Trophoblast cell (in vitro differentiated cells and primary cell): ENCODE results near the gene SNED1.

Experiments used
- DNase-seq, 2 donors: peaks; one replicate each; pipeline ENCODE4 v3.0.0-alpha.2; 2016
- H2AFZ ChIP-seq: 2 replicates; pipeline ENCODE4 v1.6.1; 2013; ENCODE audit warnings: low read length, moderate library complexity, mild to moderate bottlenecking; ENCODE audit not compliant: insufficient read depth, poor library complexity
- H2AK5ac ChIP-seq: 2 replicates; pipeline ENCODE4 v1.6.1; 2013; ENCODE audit warnings: mild to moderate bottlenecking, low read length
- H2BK120ac ChIP-seq: 2 replicates; pipeline ENCODE4 v1.6.1; 2013; ENCODE audit warnings: low read length, mild to moderate bottlenecking, moderate library complexity; ENCODE audit not compliant: insufficient read depth, poor library complexity
- H2BK12ac ChIP-seq: 2 replicates; pipeline ENCODE4 v1.6.1; 2013; ENCODE audit warnings: mild to moderate bottlenecking, low read length, moderate library complexity
- H2BK5ac ChIP-seq: 2 replicates; pipeline ENCODE4 v1.6.1; 2013; ENCODE audit warnings: low read length, low read depth, moderate library complexity, mild to moderate bottlenecking; ENCODE audit not compliant: poor library complexity
- H3K14ac ChIP-seq: 2 replicates; pipeline ENCODE4 v1.6.1; 2013; ENCODE audit warnings: mild to moderate bottlenecking, low read length
- H3K18ac ChIP-seq: 2 replicates; pipeline ENCODE4 v1.6.1; 2013; ENCODE audit warnings: mild to moderate bottlenecking, low read length
- H3K23ac ChIP-seq: 2 replicates; pipeline ENCODE4 v1.6.1; 2013; ENCODE audit warnings: low read length
- H3K27ac ChIP-seq: 2 replicates; pipeline ENCODE4 v1.5.1; 2013; ENCODE audit warnings: low read depth, mild to moderate bottlenecking, inconsistent platforms, low read length, moderate library complexity
- H3K27me3 ChIP-seq: 2 replicates; pipeline ENCODE4 v1.6.1; 2013; ENCODE audit warnings: inconsistent platforms, mild to moderate bottlenecking, low read length, moderate library complexity; ENCODE audit not compliant: insufficient read depth
- H3K36me3 ChIP-seq, 2 experiments: 1 replicate in 1 of 2; 2 replicates in 1 of 2; pipeline ENCODE4 v1.6.1; 2013; ENCODE audit warnings: low read length in 2 of 2, mild to moderate bottlenecking in 2 of 2, moderate library complexity in 1 of 2; ENCODE audit not compliant: insufficient read depth in 2 of 2, control insufficient read depth in 1 of 2
- H3K4ac ChIP-seq: 2 replicates; pipeline ENCODE4 v1.6.1; 2013; ENCODE audit warnings: low read depth, mild to moderate bottlenecking, low read length, moderate library complexity
- H3K4me1 ChIP-seq, 2 experiments: 1 replicate in 1 of 2; 2 replicates in 1 of 2; pipeline ENCODE4 v1.6.1; 2013; ENCODE audit warnings: low read length in 2 of 2, mild to moderate bottlenecking in 2 of 2, moderate library complexity in 1 of 2; ENCODE audit not compliant: insufficient read depth in 2 of 2, control insufficient read depth in 1 of 2
- H3K4me2 ChIP-seq: 2 replicates; pipeline ENCODE4 v1.6.1; 2013; ENCODE audit warnings: inconsistent platforms, mild to moderate bottlenecking, low read length, moderate library complexity
- H3K4me3 ChIP-seq: 2 replicates; pipeline ENCODE4 v1.5.1; 2013; ENCODE audit warnings: mild to moderate bottlenecking, low read depth, low read length, inconsistent platforms
- H3K79me1 ChIP-seq: one replicate; pipeline ENCODE4 v1.6.1; 2013; ENCODE audit warnings: low read length
- H3K79me2 ChIP-seq: 2 replicates; pipeline ENCODE4 v1.6.1; 2013; ENCODE audit warnings: low read length, mild to moderate bottlenecking; ENCODE audit not compliant: control insufficient read depth, insufficient read depth, poor library complexity
- H3K9ac ChIP-seq: 2 replicates; pipeline ENCODE4 v1.6.1; 2013; ENCODE audit warnings: mild to moderate bottlenecking, low read length
- H3K9me3 ChIP-seq: 2 replicates; pipeline ENCODE4 v1.6.1; 2013; ENCODE audit warnings: low read depth, mild to moderate bottlenecking, control low read depth, inconsistent platforms, low read length; ENCODE audit not compliant: insufficient read depth
- H4K12ac ChIP-seq: 2 replicates; pipeline ENCODE4 v1.6.1; 2013; ENCODE audit warnings: low read depth, mild to moderate bottlenecking, low read length, moderate library complexity
- H4K8ac ChIP-seq: 2 replicates; pipeline ENCODE4 v1.6.1; 2013; ENCODE audit warnings: low read depth, mild to moderate bottlenecking, low read length, moderate library complexity
- H4K91ac ChIP-seq: one replicate; pipeline ENCODE4 v1.6.1; 2013; ENCODE audit warnings: low read depth, mild to moderate bottlenecking, low read length, moderate library complexity
- WGBS: extraction: QIAGEN DNeasy Blood & Tissue Kit; methylation state at CpG from one replicate; pipeline ENCODE4 v1.1.7; 2013; ENCODE audit warnings: missing lambda C conversion rate; ENCODE audit not compliant: insufficient read length, insufficient coverage; ENCODE audit errors: extremely low coverage; 5-methylcytosine and 5-hydroxymethylcytosine counted together

SNED1 gene

DNA sequence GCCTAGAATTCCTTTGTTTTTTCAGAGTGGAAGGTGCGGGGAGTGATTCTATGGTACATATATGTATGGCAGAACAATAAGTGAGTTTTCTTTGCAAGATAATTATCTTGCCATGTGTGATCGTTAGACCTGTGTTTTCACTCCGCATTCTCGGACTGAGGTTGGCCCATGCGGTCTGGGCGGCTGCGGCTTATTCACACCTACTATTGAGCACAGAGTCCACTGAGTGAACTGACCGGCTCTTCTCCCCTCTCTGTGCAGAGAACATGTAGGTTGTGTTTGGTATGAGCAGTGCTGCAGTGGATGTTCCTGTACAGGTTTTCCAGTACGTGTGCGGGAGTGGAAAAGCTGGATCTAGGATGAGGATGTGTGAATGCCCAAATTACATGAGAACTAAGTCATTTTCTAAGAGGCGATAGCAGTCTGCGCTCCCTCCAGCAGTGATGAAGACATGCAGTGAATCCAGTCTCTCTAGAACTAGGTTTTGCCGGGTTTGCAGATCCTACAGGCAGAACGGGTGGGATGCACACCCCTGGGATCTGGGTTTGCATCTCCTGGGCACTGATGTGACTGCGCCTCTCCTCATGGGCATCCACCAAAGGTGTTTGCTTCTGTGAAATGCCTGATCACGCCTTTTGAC, 76.6 kb downstream of the SNED1 start:
- no peaks in the 10 kb centered on the region for H3K79me2 ChIP-seq
- H2AK5ac ChIP-seq = no peak overlapping the region
- no peak overlapping the region for H2BK12ac ChIP-seq
- H2BK120ac ChIP-seq = no peak overlapping the region
- no peak overlapping the region for H4K8ac ChIP-seq
- H3K9ac ChIP-seq = no peak overlapping the region
- H2AFZ ChIP-seq = no peak overlapping the region
- H3K4ac ChIP-seq = no peak overlapping the region
- no peak overlapping the region for H3K4me3 ChIP-seq
- no peak overlapping the region for H3K18ac ChIP-seq
- H3K27ac ChIP-seq = no peak overlapping the region
- no peaks in the 10 kb centered on the region for H3K27me3 ChIP-seq
- no peaks in the 10 kb centered on the region for H3K4me1 ChIP-seq
- H3K9me3 ChIP-seq = no peaks in the 10 kb centered on the region
- WGBS = no CpG with 5 or more reads among the region's 16 CpGs
- H2BK5ac ChIP-seq = no peak overlapping the region
- peaks cover 2 to 3% of the 10 kb centered on the region in 2 experiments for H3K36me3 ChIP-seq
- no peak overlapping the region for H4K91ac ChIP-seq
- DNase-seq = no peak
- no peak overlapping the region for H4K12ac ChIP-seq
- no peak overlapping the region for H3K23ac ChIP-seq
- H3K4me2 ChIP-seq = no peak overlapping the region
- no peaks in the 10 kb centered on the region for H3K79me1 ChIP-seq
- H3K14ac ChIP-seq = no peak overlapping the region

DNA sequence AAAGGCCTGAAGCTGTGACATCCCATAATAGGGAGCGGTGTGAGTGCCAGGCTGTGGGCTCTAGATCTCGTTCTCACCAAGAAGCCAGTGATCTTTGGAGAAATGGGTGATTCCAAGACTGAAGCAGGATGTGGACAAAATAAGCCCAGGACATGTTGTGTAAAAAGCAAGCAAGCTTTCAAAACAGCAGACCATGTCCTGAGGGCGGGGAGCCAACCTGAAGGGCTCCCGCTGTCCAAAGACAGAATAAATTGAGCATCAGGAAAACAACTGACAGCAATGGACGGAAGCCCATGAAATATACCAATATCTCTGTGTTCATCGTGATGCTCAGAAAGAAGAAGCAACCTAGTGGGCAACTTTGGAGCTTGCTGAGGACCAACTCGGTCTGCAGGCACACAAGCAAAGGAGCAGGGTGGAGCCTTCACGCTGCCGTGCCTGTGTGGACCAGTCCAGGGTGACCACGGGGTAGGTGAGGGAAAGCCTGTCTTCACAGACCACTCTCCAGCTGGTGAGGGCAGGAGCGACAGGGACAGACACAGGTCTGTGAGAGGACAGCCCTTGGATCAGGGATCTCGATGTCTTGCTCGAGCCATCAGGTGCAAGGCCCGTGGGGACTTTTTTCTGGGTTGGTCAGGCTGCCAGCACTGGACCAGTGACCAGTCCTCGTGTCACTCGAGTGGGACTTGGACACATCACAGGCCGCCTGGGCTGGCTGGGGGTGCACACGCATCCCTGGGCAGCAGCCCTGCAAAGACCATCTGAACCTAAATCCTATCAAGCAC, 82.2 kb downstream of the SNED1 start:
- Histone ChIP-seq H3K4me3 (no peak overlapping the region), H3K4ac (no peak overlapping the region), H3K27me3 (no peaks in the 10 kb centered on the region), H4K8ac (no peak overlapping the region), H3K79me2 (no peaks in the 10 kb centered on the region), H2BK5ac (no peak overlapping the region), H3K36me3 (no peaks in the 10 kb centered on the region), H3K18ac (no peak overlapping the region), H3K79me1 (no peaks in the 10 kb centered on the region), H3K14ac (no peak overlapping the region), H3K27ac (no peak overlapping the region), H3K23ac (no peak overlapping the region), H3K9me3 (no peaks in the 10 kb centered on the region), H2AK5ac (no peak overlapping the region), H4K12ac (no peak overlapping the region), H3K9ac (no peak overlapping the region), H3K4me1 (no peaks in the 10 kb centered on the region), H4K91ac (no peak overlapping the region), H2AFZ (no peak overlapping the region), H2BK12ac (no peak overlapping the region), H3K4me2 (no peak overlapping the region), H2BK120ac (no peak overlapping the region)
- no CpG with 5 or more reads among the region's 18 CpGs for WGBS
- DNase-seq = no peak

- Histone ChIP-seq H3K18ac (no peak overlapping the region), H2BK5ac (no peak overlapping the region), H3K4me2 (no peak overlapping the region), H2BK120ac (no peak overlapping the region), H4K8ac (no peak overlapping the region), H4K12ac (no peak overlapping the region), H3K27me3 (no peaks in the 10 kb centered on the region), H3K9me3 (no peaks in the 10 kb centered on the region), H3K4me3 (no peak overlapping the region), H3K14ac (no peak overlapping the region), H3K9ac (no peak overlapping the region), H3K79me2 (no peaks in the 10 kb centered on the region), H3K79me1 (no peaks in the 10 kb centered on the region), H3K4ac (no peak overlapping the region), H3K36me3 (no peaks in the 10 kb centered on the region), H3K4me1 (no peaks in the 10 kb centered on the region), H2BK12ac (no peak overlapping the region), H3K23ac (no peak overlapping the region), H3K27ac (no peak overlapping the region), H4K91ac (no peak overlapping the region), H2AK5ac (no peak overlapping the region), H2AFZ (no peak overlapping the region)
- DNase-seq = no peak
- WGBS = no CpG with 5 or more reads among the region's 9 CpGs
Observed at GRCh38 chr2:241081190-241081642, 82.8 kb downstream of the SNED1 start.

DNA sequence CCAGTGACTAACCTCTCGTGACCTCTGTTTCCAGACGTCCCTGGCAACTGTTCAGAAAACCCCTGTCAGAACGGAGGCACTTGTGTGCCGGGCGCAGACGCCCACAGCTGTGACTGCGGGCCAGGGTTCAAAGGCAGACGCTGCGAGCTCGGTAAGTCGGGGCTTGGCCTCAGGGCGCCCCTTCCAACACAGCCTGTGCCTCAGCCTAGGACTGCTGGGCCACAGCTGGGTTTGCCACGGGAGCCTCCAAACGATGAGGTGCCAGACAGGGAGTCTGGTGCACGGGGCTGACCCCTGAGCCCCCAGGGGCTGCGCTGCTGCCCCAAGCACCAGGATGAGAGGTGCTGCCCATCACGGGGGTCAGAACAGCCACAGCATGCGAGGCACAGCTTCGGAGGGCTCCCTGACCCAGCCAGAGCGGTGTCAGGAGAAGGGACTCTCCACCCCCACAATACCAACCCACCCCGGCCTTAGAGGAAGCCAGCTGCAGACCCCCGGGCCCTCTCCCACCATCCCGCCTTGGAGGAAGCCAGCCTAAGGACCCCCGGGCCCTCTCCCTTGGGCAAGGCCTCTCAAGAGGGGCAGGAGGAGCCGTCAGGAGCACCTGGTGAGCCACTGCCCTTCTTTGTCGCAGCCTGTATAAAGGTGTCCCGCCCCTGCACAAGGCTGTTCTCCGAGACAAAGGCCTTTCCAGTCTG, 83.4 kb downstream of the SNED1 start:
- no peaks in the 10 kb centered on the region for H3K79me1 ChIP-seq
- no peak overlapping the region for H3K4me2 ChIP-seq
- H3K23ac ChIP-seq = no peak overlapping the region
- no peak overlapping the region for H2BK120ac ChIP-seq
- H4K8ac ChIP-seq = no peak overlapping the region
- no peak overlapping the region for H3K4ac ChIP-seq
- H3K4me3 ChIP-seq = no peak overlapping the region
- no peak overlapping the region for H3K18ac ChIP-seq
- H3K9ac ChIP-seq = no peak overlapping the region
- H3K9me3 ChIP-seq = no peaks in the 10 kb centered on the region
- no peak overlapping the region for H3K27ac ChIP-seq
- H3K36me3 ChIP-seq = peaks cover under 1 to 1% of the 10 kb centered on the region in 2 experiments
- H2BK5ac ChIP-seq = no peak overlapping the region
- H3K79me2 ChIP-seq = no peaks in the 10 kb centered on the region
- H2AFZ ChIP-seq = no peak overlapping the region
- H3K27me3 ChIP-seq = no peaks in the 10 kb centered on the region
- no peak for DNase-seq
- no peak overlapping the region for H4K12ac ChIP-seq
- no peak overlapping the region for H2AK5ac ChIP-seq
- no CpG with 5 or more reads among the region's 28 CpGs for WGBS
- H2BK12ac ChIP-seq = no peak overlapping the region
- no peak overlapping the region for H4K91ac ChIP-seq
- H3K14ac ChIP-seq = no peak overlapping the region
- no peaks in the 10 kb centered on the region for H3K4me1 ChIP-seq
